PFSK-1 (cell line): ENCODE data around the gene ZNF341.

Experiments
- FOXP2 ChIP-seq: optimal IDR thresholded peaks from 2 replicates; pipeline ENCODE3; 2011; ENCODE audit warnings: borderline replicate concordance, control low read depth, inconsistent platforms; ENCODE audit not compliant: insufficient read depth; ENCODE audit errors: extremely low read length, extremely low read depth
- POLR2AphosphoS5 ChIP-seq: IDR thresholded peaks from 2 replicates; pipeline ENCODE4 v1.6.1; 2012; ENCODE audit warnings: low read depth, mild to moderate bottlenecking, control low read depth, low read length, moderate library complexity
- REST ChIP-seq, 2 experiments: IDR thresholded peaks; 2 replicates each; pipeline versions ENCODE4 v1.6.1 to v1.8.0; 2011 to 2012; ENCODE audit warnings: low read depth in 2 of 2, low read length in 2 of 2, control low read depth in 1 of 2, inconsistent platforms in 1 of 2, mild to moderate bottlenecking in 1 of 2, moderate library complexity in 1 of 2; ENCODE audit not compliant: insufficient read depth in 1 of 2
- SIN3A ChIP-seq: IDR thresholded peaks from 2 replicates; pipeline ENCODE4 v1.6.1; 2012; ENCODE audit warnings: mild to moderate bottlenecking, low read length, moderate library complexity, borderline replicate concordance; ENCODE audit not compliant: insufficient read depth
- TAF1 ChIP-seq: IDR thresholded peaks from 2 replicates; pipeline ENCODE4 v1.6.1; 2012; ENCODE audit warnings: low read length, control low read depth, borderline replicate concordance; ENCODE audit not compliant: insufficient read depth

The ZNF341 gene

GRCh38 chr20:33833333-33833732 is 101.5 kb downstream of the ZNF341 start:
- TF ChIP-seq SIN3A (no peak), FOXP2 (no peak), REST (IDR thresholded peaks at IDR 0.05; ENCODE audit: insufficient read depth in 1 of 2, low read depth in 2 of 2, low read length in 2 of 2) (no peak), TAF1 (no peak), POLR2AphosphoS5 (no peak)

- TF ChIP-seq REST (IDR thresholded peaks at IDR 0.05; ENCODE audit: insufficient read depth in 1 of 2, low read depth in 2 of 2, low read length in 2 of 2) (no peak), FOXP2 (no peak), TAF1 (no peak), POLR2AphosphoS5 (no peak), SIN3A (no peak)
Measured at GRCh38 chr20:33835615-33836172, 103.9 kb downstream of the ZNF341 start.

GRCh38 chr20:33836277-33836676 is 104.5 kb downstream of the ZNF341 start:
- TF ChIP-seq SIN3A (no peak), FOXP2 (no peak), TAF1 (no peak)

GRCh38 chr20:33837096-33837830 is 105.5 kb downstream of the ZNF341 start:
- TF ChIP-seq TAF1 = no peak
- no peak for TF ChIP-seq REST (IDR thresholded peaks at IDR 0.05; ENCODE audit: insufficient read depth in 1 of 2, low read depth in 2 of 2, low read length in 2 of 2)
- no peak for TF ChIP-seq POLR2AphosphoS5
- no peak for TF ChIP-seq SIN3A
- no peak for TF ChIP-seq FOXP2

- no peak for TF ChIP-seq TAF1
- TF ChIP-seq FOXP2 = no peak
- TF ChIP-seq REST (IDR thresholded peaks at IDR 0.05; ENCODE audit: insufficient read depth in 1 of 2, low read depth in 2 of 2, low read length in 2 of 2) = no peak
- TF ChIP-seq SIN3A = no peak
- TF ChIP-seq POLR2AphosphoS5 = no peak
Measured at GRCh38 chr20:33838035-33838864, 106.5 kb downstream of the ZNF341 start.
